ENCODE results near the gene PALM.
"Not testable (repeated sequence)": the region's sequence is repeated elsewhere in the genome, so short reads cannot be mapped to it uniquely, and the experiment has no call there.

The PALM gene

DNA sequence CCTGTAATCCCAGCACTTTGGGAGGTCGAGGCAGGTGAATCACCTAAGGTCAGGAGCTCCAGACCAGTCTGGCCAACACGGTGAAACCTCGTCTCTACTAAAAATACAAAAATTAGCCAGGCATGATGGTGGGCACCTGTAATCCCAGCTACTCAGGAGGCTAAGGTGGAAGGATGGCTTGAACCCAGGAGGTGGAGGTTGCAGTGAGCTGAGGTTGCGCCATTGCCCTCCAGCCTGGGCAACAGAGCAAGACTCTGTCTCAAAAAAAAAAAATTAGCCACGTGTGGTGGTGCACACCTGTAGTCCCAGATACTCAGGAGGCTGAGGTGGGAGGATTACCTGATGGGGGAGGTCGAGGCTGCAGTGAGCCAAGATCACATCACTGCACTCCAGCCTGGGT, 5.9 kb upstream of the PALM start:
- H3K4me3 ChIP-seq (ENCODE audit: low read depth, low read length); H3K9me3 ChIP-seq (ENCODE audit: insufficient read depth, low read depth, low read length); DNase-seq; H3K4me1 ChIP-seq (ENCODE audit: control insufficient read depth in 1 of 2, insufficient read depth in 2 of 2, low read length in 2 of 2); H4K12ac ChIP-seq (ENCODE audit: low read depth, low read length); H3K27ac ChIP-seq (ENCODE audit: low read depth, low read length); H2AFZ ChIP-seq (ENCODE audit: insufficient read depth, low read length, poor library complexity); H3K4ac ChIP-seq (ENCODE audit: low read depth, low read length); H2BK5ac ChIP-seq (ENCODE audit: low read depth, low read length, poor library complexity); H4K91ac ChIP-seq (ENCODE audit: low read depth, low read length); H4K8ac ChIP-seq (ENCODE audit: low read depth, low read length); H2BK12ac ChIP-seq (ENCODE audit: low read length); H3K4me2 ChIP-seq (ENCODE audit: low read length); H3K27me3 ChIP-seq (ENCODE audit: insufficient read depth, low read length); H3K14ac ChIP-seq (ENCODE audit: low read length); H2AK5ac ChIP-seq (ENCODE audit: low read length); H3K18ac ChIP-seq (ENCODE audit: low read length); H3K23ac ChIP-seq (ENCODE audit: low read length); H3K36me3 ChIP-seq (ENCODE audit: control insufficient read depth in 1 of 2, insufficient read depth in 2 of 2, low read length in 2 of 2); H3K9ac ChIP-seq (ENCODE audit: low read length); H3K79me2 ChIP-seq (ENCODE audit: control insufficient read depth, insufficient read depth, low read length, poor library complexity); H2BK120ac ChIP-seq (ENCODE audit: insufficient read depth, low read length, poor library complexity); H3K79me1 ChIP-seq (ENCODE audit: low read length): not testable (repeated sequence)
- no CpG with 5 or more reads among the region's 6 CpGs for WGBS (ENCODE audit: extremely low coverage, insufficient coverage, insufficient read length)

DNA sequence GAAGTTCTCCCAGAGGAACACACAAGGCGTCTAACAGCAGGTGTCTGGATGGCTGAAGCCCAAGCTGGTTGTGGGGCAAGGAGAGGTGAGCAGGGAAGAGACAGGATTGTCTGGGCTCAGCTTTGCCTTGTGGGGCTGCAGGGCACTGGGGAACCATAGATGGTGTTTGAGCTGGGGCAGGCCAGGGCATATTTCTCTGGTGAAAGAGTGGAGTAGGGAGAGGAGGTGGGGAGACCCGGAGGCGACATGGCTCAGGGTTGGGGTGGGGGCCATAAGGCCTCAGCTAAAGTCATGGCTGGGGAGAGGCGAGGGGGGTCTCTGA, 5.4 kb upstream of the PALM start:
- Histone ChIP-seq H3K27ac (ENCODE audit: low read depth, low read length) (no peak overlapping the region), H3K27me3 (ENCODE audit: insufficient read depth, low read length) (no peaks in the 10 kb centered on the region), H3K79me2 (ENCODE audit: control insufficient read depth, insufficient read depth, low read length, poor library complexity) (no peaks in the 10 kb centered on the region), H3K14ac (ENCODE audit: low read length) (no peak overlapping the region), H3K4me2 (ENCODE audit: low read length) (no peak overlapping the region), H4K12ac (ENCODE audit: low read depth, low read length) (no peak overlapping the region), H3K9me3 (ENCODE audit: insufficient read depth, low read depth, low read length) (peaks cover 8% of the 10 kb centered on the region), H2BK120ac (ENCODE audit: insufficient read depth, low read length, poor library complexity) (no peak overlapping the region), H2AK5ac (ENCODE audit: low read length) (no peak overlapping the region), H3K4ac (ENCODE audit: low read depth, low read length) (no peak overlapping the region), H3K4me1 (ENCODE audit: control insufficient read depth in 1 of 2, insufficient read depth in 2 of 2, low read length in 2 of 2) (peaks cover 0 to 3% of the 10 kb centered on the region in 2 experiments), H2AFZ (ENCODE audit: insufficient read depth, low read length, poor library complexity) (no peak overlapping the region), H3K4me3 (ENCODE audit: low read depth, low read length) (no peak overlapping the region), H2BK5ac (ENCODE audit: low read depth, low read length, poor library complexity) (no peak overlapping the region), H3K18ac (ENCODE audit: low read length) (no peak overlapping the region), H3K23ac (ENCODE audit: low read length) (no peak overlapping the region), H4K91ac (ENCODE audit: low read depth, low read length) (no peak overlapping the region), H3K79me1 (ENCODE audit: low read length) (no peaks in the 10 kb centered on the region), H3K36me3 (ENCODE audit: control insufficient read depth in 1 of 2, insufficient read depth in 2 of 2, low read length in 2 of 2) (no peaks in the 10 kb centered on the region), H4K8ac (ENCODE audit: low read depth, low read length) (no peak overlapping the region), H3K9ac (ENCODE audit: low read length) (no peak overlapping the region), H2BK12ac (ENCODE audit: low read length) (no peak overlapping the region)
- WGBS (ENCODE audit: extremely low coverage, insufficient coverage, insufficient read length): no CpG with 5 or more reads among the region's 4 CpGs
- no peak for DNase-seq

DNA sequence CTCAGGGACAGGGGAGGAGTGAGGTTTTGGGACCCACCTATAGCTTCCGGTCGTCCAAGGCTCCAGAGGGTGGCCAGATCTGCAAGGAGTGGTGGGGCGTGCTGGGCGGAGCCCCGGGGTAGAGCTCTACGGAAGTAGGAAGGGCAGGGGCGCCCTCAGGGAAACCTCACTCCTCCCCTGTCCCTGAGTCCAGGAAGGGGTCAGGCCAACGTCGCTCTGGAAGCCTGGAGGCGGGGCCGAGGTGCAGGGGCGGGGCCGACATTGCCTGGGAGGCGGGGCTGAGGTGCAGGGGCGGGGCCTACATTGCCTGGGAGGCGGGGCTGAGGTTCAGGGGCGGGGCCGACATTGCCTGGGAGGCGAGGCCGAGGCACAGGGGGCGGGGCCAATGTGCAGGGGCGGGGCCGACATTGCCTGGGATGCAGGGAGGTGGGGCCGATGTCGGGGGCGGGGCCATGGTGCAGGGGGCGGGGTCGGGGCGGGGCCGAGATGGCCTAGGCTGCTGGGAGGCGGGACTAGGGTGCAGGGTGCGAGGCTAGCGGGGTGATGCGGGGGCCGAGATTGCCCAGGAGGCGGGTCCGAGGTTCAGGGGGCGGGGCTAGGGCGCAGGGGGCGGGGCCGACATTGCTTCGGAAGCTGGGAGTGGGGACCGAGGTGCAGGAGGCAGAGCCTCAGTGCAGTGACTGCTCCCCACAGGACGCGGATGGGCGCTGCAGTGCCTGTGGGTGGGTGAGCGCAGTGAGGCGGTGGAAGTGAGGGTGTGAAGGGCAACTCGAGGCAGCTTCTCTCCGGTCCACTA, 4.9 kb upstream of the PALM start:
- H3K9me3 ChIP-seq (ENCODE audit: insufficient read depth, low read depth, low read length): peaks cover 8% of the 10 kb centered on the region
- WGBS (ENCODE audit: extremely low coverage, insufficient coverage, insufficient read length): no CpG with 5 or more reads among the region's 50 CpGs
- DNase-seq: peak; percentile 42 to 55
- H3K4me1 ChIP-seq (ENCODE audit: control insufficient read depth in 1 of 2, insufficient read depth in 2 of 2, low read length in 2 of 2): peaks cover 0 to 3% of the 10 kb centered on the region in 2 experiments
- no peak overlapping the region for H4K12ac ChIP-seq (ENCODE audit: low read depth, low read length)
- no peaks in the 10 kb centered on the region for H3K79me2 ChIP-seq (ENCODE audit: control insufficient read depth, insufficient read depth, low read length, poor library complexity)
- H2BK5ac ChIP-seq (ENCODE audit: low read depth, low read length, poor library complexity): no peak overlapping the region
- H2BK12ac ChIP-seq (ENCODE audit: low read length): no peak overlapping the region
- no peak overlapping the region for H3K4ac ChIP-seq (ENCODE audit: low read depth, low read length)
- no peak overlapping the region for H3K14ac ChIP-seq (ENCODE audit: low read length)
- no peak overlapping the region for H2AFZ ChIP-seq (ENCODE audit: insufficient read depth, low read length, poor library complexity)
- no peaks in the 10 kb centered on the region for H3K36me3 ChIP-seq (ENCODE audit: control insufficient read depth in 1 of 2, insufficient read depth in 2 of 2, low read length in 2 of 2)
- H3K18ac ChIP-seq (ENCODE audit: low read length): no peak overlapping the region
- H4K8ac ChIP-seq (ENCODE audit: low read depth, low read length): no peak overlapping the region
- H3K27me3 ChIP-seq (ENCODE audit: insufficient read depth, low read length): no peaks in the 10 kb centered on the region
- no peak overlapping the region for H2BK120ac ChIP-seq (ENCODE audit: insufficient read depth, low read length, poor library complexity)
- no peak overlapping the region for H2AK5ac ChIP-seq (ENCODE audit: low read length)
- H3K4me2 ChIP-seq (ENCODE audit: low read length): no peak overlapping the region
- no peak overlapping the region for H4K91ac ChIP-seq (ENCODE audit: low read depth, low read length)
- H3K9ac ChIP-seq (ENCODE audit: low read length): no peak overlapping the region
- H3K23ac ChIP-seq (ENCODE audit: low read length): peak overlapping the region; percentile 53
- no peak overlapping the region for H3K4me3 ChIP-seq (ENCODE audit: low read depth, low read length)
- H3K27ac ChIP-seq (ENCODE audit: low read depth, low read length): no peak overlapping the region
- no peaks in the 10 kb centered on the region for H3K79me1 ChIP-seq (ENCODE audit: low read length)

DNA sequence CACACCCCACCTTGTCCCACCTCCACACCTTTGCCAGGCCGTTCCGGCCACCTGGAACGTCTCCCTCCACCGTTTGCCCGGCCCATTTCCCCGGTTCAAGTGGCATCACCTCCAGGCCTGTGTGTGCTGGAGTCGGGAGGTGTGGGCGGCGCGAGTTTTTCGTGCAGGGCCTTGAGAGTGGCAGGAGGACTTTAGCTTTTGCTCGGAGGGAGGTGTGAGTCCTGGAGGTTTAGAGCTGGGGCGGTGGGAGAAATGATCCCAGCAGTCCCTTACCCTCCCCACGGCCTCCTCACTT, 4.3 kb upstream of the PALM start:
- Histone ChIP-seq H2BK12ac (ENCODE audit: low read length) (no peak overlapping the region), H3K23ac (ENCODE audit: low read length) (peak overlapping the region; percentile 53), H4K91ac (ENCODE audit: low read depth, low read length) (no peak overlapping the region), H3K14ac (ENCODE audit: low read length) (no peak overlapping the region), H4K8ac (ENCODE audit: low read depth, low read length) (no peak overlapping the region), H3K4me1 (ENCODE audit: control insufficient read depth in 1 of 2, insufficient read depth in 2 of 2, low read length in 2 of 2) (peaks cover 0 to 3% of the 10 kb centered on the region in 2 experiments), H2AFZ (ENCODE audit: insufficient read depth, low read length, poor library complexity) (no peak overlapping the region), H3K4me2 (ENCODE audit: low read length) (no peak overlapping the region), H3K9me3 (ENCODE audit: insufficient read depth, low read depth, low read length) (peaks cover 8% of the 10 kb centered on the region), H3K36me3 (ENCODE audit: control insufficient read depth in 1 of 2, insufficient read depth in 2 of 2, low read length in 2 of 2) (no peaks in the 10 kb centered on the region), H4K12ac (ENCODE audit: low read depth, low read length) (no peak overlapping the region), H2AK5ac (ENCODE audit: low read length) (no peak overlapping the region), H3K4me3 (ENCODE audit: low read depth, low read length) (no peak overlapping the region), H2BK5ac (ENCODE audit: low read depth, low read length, poor library complexity) (no peak overlapping the region), H3K18ac (ENCODE audit: low read length) (no peak overlapping the region), H3K4ac (ENCODE audit: low read depth, low read length) (no peak overlapping the region), H3K9ac (ENCODE audit: low read length) (no peak overlapping the region), H3K27me3 (ENCODE audit: insufficient read depth, low read length) (peaks cover 5% of the 10 kb centered on the region), H3K27ac (ENCODE audit: low read depth, low read length) (no peak overlapping the region), H2BK120ac (ENCODE audit: insufficient read depth, low read length, poor library complexity) (no peak overlapping the region), H3K79me1 (ENCODE audit: low read length) (no peaks in the 10 kb centered on the region), H3K79me2 (ENCODE audit: control insufficient read depth, insufficient read depth, low read length, poor library complexity) (no peaks in the 10 kb centered on the region)
- WGBS (ENCODE audit: extremely low coverage, insufficient coverage, insufficient read length): no CpG with 5 or more reads among the region's 14 CpGs
- no peak for DNase-seq
